Endothelial cell of umbilical vein (primary cell): ENCODE data around the gene MRTFA. TPM values are rescaled to one million over a fixed set of nuclear protein-coding genes. Genes with fewer than 3 reads are reported as not detected.

Experiments
- BruUV-seq: library from RNA; stranded (reverse); fragments of 400-500 nt; replicated peaks from 2 replicates; lab custom pipeline; 2021; lab: Mats Ljungman, UMichigan
- CTCF ChIA-PET: fragments of 300-600, 350-600 bp; sonication (Branson Sonifier 250); formaldehyde crosslinking; loops from one replicate; lab custom pipeline; 2021; ENCODE audit warnings: antibody characterized with exemption, inconsistent platforms; lab: Charles Lee
- POLR2A ChIA-PET: fragments of 300-600, 350-600 bp; sonication (Branson Sonifier 250); formaldehyde crosslinking; loops from one replicate; lab custom pipeline; 2021; ENCODE audit warnings: antibody characterized with exemption, inconsistent platforms; lab: Charles Lee
- DNase-seq: peaks from one replicate; pipeline ENCODE4 v3.0.0-alpha.2; 2011; ENCODE audit warnings: low read depth, low spot score
- FAIRE-seq: peaks from 2 replicates; lab custom pipeline; 2011; peaks lifted over from hg19 to GRCh38; lab: Jason Lieb, UNC
- H2AFZ ChIP-seq: 2 replicates; pipeline ENCODE4 v1.6.0; 2012; ENCODE audit warnings: low read depth, low read length, control low read depth, inconsistent platforms
- H3K27ac ChIP-seq: 2 replicates; pipeline ENCODE4 v1.5.1; 2011; ENCODE audit warnings: low read depth, mild to moderate bottlenecking, control low read depth, low read length, moderate library complexity; ENCODE audit not compliant: insufficient read depth
- H3K27me3 ChIP-seq, 2 experiments: 2 replicates each; pipeline versions ENCODE4 v1.6.0 to v1.6.1; 2011; ENCODE audit warnings: low read length in 2 of 2, mixed read lengths in 1 of 2; ENCODE audit not compliant: control insufficient read depth in 2 of 2, insufficient read depth in 2 of 2
- H3K36me3 ChIP-seq, 2 experiments: 2 replicates in 1 of 2; 3 replicates in 1 of 2; pipeline ENCODE4 v1.5.1; 2011; ENCODE audit warnings: low read length in 2 of 2, mild to moderate bottlenecking in 1 of 2, moderate library complexity in 1 of 2; ENCODE audit not compliant: control insufficient read depth in 2 of 2, insufficient read depth in 2 of 2; ENCODE audit errors: extremely low read depth in 1 of 2
- H3K4me1 ChIP-seq: 3 replicates; pipeline ENCODE4 v1.5.1; 2011; ENCODE audit warnings: mild to moderate bottlenecking, low read length; ENCODE audit not compliant: control insufficient read depth, insufficient read depth; ENCODE audit errors: extremely low read depth
- H3K4me2 ChIP-seq: 2 replicates; pipeline ENCODE4 v1.6.1; 2011; ENCODE audit warnings: low read length, control low read depth, mixed read lengths; ENCODE audit not compliant: insufficient read depth
- H3K4me3 ChIP-seq, 3 experiments: fragments of 200-600 bp in 1 of 3; sonication (generic), shearing (Covaris generic) in 1 of 3; replicated peaks in 1 of 3; 2 replicates each; pipeline ENCODE4 v1.5.1; 2011 to 2016; ENCODE audit warnings: control low read depth in 3 of 3, low read length in 3 of 3, mild to moderate bottlenecking in 2 of 3, inconsistent platforms in 1 of 3, low read depth in 1 of 3, moderate library complexity in 1 of 3; ENCODE audit not compliant: insufficient read depth in 1 of 3
- H3K79me2 ChIP-seq: 2 replicates; pipeline ENCODE4 v1.6.0; 2012; ENCODE audit warnings: low read length, inconsistent platforms; ENCODE audit not compliant: control insufficient read depth, insufficient read depth
- H3K9ac ChIP-seq: replicated peaks from 2 replicates; pipeline ENCODE3; 2011; ENCODE audit warnings: low read length, control low read depth; ENCODE audit not compliant: insufficient read depth; ENCODE audit errors: extremely low read depth
- H3K9me1 ChIP-seq: replicated peaks from 3 replicates; pipeline ENCODE4 v1.6.0; 2011; ENCODE audit warnings: mild to moderate bottlenecking, low read length; ENCODE audit not compliant: control insufficient read depth, insufficient read depth; ENCODE audit errors: extremely low read depth
- H3K9me3 ChIP-seq: replicated peaks from 2 replicates; pipeline ENCODE4 v1.5.1; 2012; ENCODE audit warnings: low read length, inconsistent platforms; ENCODE audit not compliant: control insufficient read depth, insufficient read depth
- H4K20me1 ChIP-seq: replicated peaks from 2 replicates; pipeline ENCODE3; 2011; ENCODE audit warnings: mild to moderate bottlenecking, low read length; ENCODE audit not compliant: control insufficient read depth, insufficient read depth; ENCODE audit errors: extremely low read depth
- CTCF ChIP-seq, 2 donors: IDR thresholded peaks; 1 replicate in 1 of 2; 2 replicates in 1 of 2; pipeline ENCODE4 v1.5.1; 2011; ENCODE audit warnings: low read length in 2 of 2, mild to moderate bottlenecking in 2 of 2, moderate library complexity in 2 of 2, control low read depth in 1 of 2, inconsistent platforms in 1 of 2, low read depth in 1 of 2; ENCODE audit not compliant: insufficient read depth in 1 of 2; ENCODE audit errors: extremely low read depth in 1 of 2
- EZH2 ChIP-seq: IDR thresholded peaks from 2 replicates; pipeline ENCODE4 v1.6.1; 2012; ENCODE audit warnings: borderline replicate concordance, low read depth, mild to moderate bottlenecking, moderate library complexity, low read length, inconsistent platforms; ENCODE audit not compliant: severe bottlenecking
- FOS ChIP-seq: IDR thresholded peaks from 2 replicates; pipeline ENCODE4 v1.6.1; 2011; ENCODE audit warnings: mild to moderate bottlenecking, low read length, moderate library complexity, borderline replicate concordance; ENCODE audit not compliant: insufficient read depth
- GATA2 ChIP-seq: IDR thresholded peaks from 2 replicates; pipeline ENCODE4 v1.7.0; 2011; ENCODE audit warnings: low read depth, mild to moderate bottlenecking, moderate library complexity, mixed read lengths, low read length; ENCODE audit not compliant: insufficient read length, insufficient read depth
- JUN ChIP-seq: IDR thresholded peaks from 2 replicates; pipeline ENCODE4 v1.6.1; 2011; ENCODE audit warnings: borderline replicate concordance, low read depth; ENCODE audit not compliant: insufficient read length, insufficient read depth
- MAX ChIP-seq: IDR thresholded peaks from 2 replicates; pipeline ENCODE4 v1.6.1; 2011; ENCODE audit not compliant: insufficient read depth, insufficient read length
- MYC ChIP-seq: IDR thresholded peaks from one replicate; pipeline ENCODE4 v1.6.1; 2011; ENCODE audit warnings: mild to moderate bottlenecking, low read depth, low read length
- POLR2A ChIP-seq: IDR thresholded peaks from 2 replicates; pipeline ENCODE4 v1.6.1; 2012; ENCODE audit warnings: low read depth, mild to moderate bottlenecking, control low read depth, low read length
- POLR2AphosphoS5 ChIP-seq: IDR thresholded peaks from 2 replicates; pipeline ENCODE4 v1.6.1; 2012; ENCODE audit warnings: low read depth, mild to moderate bottlenecking, control low read depth, low read length, moderate library complexity; ENCODE audit not compliant: insufficient read depth
- dilution Hi-C: fragments of 300-500 bp; cut with MboI; formaldehyde crosslinking; loops from one replicate; pipeline ENCODE4 v1.15.0; 2019; ENCODE audit warnings: low sequenced_read_pairs; ENCODE audit not compliant: extremely low pct_ligation_motif_present
- intact Hi-C: fragments of 100-400 bp; cut with micrococcal nuclease; formaldehyde crosslinking; loops from one replicate; pipeline ENCODE4 v1.10.0; 2022
- polyA plus RNA-seq, 4 experiments: library from polyadenylated mRNA; depleted of rRNA in 3 of 4; stranded (reverse) in 3 of 4; unstranded in 1 of 4; fragments of >200 nt; gene quantifications; 2 replicates each; pipeline versions ENCODE4 v1.2.1 to v1.2.3, GENCODE V29; 2011 to 2012; ENCODE audit warnings: missing spikeins in 1 of 4
- total RNA-seq: library from RNA; stranded (reverse); gene quantifications from 2 replicates; pipeline ENCODE4 v1.2.3, GENCODE V29; 2021

MRTFA gene
- total and polyA plus RNA-seq, 2 donors (not counting 3 experiments of a cell fraction or from before 2014, with no cell fraction given) = 13.6 to 44.1 TPM

- peaks cover 61% of the 10 kb centered on the region for H3K79me2 ChIP-seq
- no peak overlapping the region for H2AFZ ChIP-seq
- H3K27ac ChIP-seq = no peak overlapping the region
- no peaks in the 10 kb centered on the region for H3K9me1 ChIP-seq
- CTCF ChIA-PET = no interaction called here
- H3K4me1 ChIP-seq = no peaks in the 10 kb centered on the region
- no peaks in the 10 kb centered on the region for H3K36me3 ChIP-seq
- BruUV-seq = no TSS peak
- FAIRE-seq = no peak
- TF ChIP-seq MAX (no peak), FOS (no peak), EZH2 (no peak), JUN (no peak), MYC (no peak), GATA2 (no peak), POLR2A (no peak), CTCF (IDR thresholded peaks at IDR 0.05; ENCODE audit: extremely low read depth in 1 of 2, insufficient read depth in 1 of 2, low read depth in 1 of 2, low read length in 2 of 2) (no peak), POLR2AphosphoS5 (no peak)
- H4K20me1 ChIP-seq = peaks cover 5% of the 10 kb centered on the region
- no peak overlapping the region for H3K4me3 ChIP-seq
- intact Hi-C loops (no loop called here), dilution Hi-C loops (no loop called here)
- no peak overlapping the region for H3K4me2 ChIP-seq
- no peaks in the 10 kb centered on the region for H3K9me3 ChIP-seq
- DNase-seq = no peak
- no peak overlapping the region for H3K9ac ChIP-seq
- H3K27me3 ChIP-seq = no peaks in the 10 kb centered on the region
- POLR2A ChIA-PET = no interaction called here
Observed at GRCh38 chr22:40613067-40613466, 23.5 kb downstream of the MRTFA start.
